HT-29 (cell line): ENCODE results near the gene ZNF592. TPM values are rescaled to one million over a fixed set of nuclear protein-coding genes. Genes with fewer than 3 reads are reported as not detected.

Experiments
- DNase-seq: peaks from one replicate; pipeline ENCODE4 v3.0.0-alpha.2; 2015; ENCODE audit warnings: low spot score
- total RNA-seq: library from RNA; depleted of rRNA; stranded (reverse); fragments of >200 nt; shearing (Covaris generic); gene quantifications from 2 replicates; pipeline ENCODE4 v1.2.3, GENCODE V29; 2014

Gene ZNF592
- total RNA-seq, 1 experiment from 2014 or later = 27.5 TPM

DNA sequence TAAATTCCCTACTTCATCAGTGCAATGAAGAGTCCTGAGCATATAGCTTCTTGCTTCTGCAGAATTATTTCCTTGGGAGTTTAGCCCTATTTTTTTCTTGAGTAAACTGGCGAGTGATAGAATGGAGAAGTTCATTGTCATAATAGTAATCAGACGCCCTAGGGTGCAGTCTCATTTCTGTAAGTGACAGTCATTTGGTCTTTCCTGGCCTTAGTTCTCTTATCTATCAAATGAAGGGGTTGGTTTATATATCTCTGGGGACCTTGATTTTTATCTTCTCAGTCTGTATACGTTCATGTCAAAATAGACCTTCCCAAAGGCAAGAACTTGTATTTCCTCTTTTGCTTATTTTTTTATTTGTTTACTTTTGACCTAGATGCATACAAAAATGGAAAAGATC is 58.8 kb downstream of the ZNF592 start:
- DNase-seq = no peak

DNA sequence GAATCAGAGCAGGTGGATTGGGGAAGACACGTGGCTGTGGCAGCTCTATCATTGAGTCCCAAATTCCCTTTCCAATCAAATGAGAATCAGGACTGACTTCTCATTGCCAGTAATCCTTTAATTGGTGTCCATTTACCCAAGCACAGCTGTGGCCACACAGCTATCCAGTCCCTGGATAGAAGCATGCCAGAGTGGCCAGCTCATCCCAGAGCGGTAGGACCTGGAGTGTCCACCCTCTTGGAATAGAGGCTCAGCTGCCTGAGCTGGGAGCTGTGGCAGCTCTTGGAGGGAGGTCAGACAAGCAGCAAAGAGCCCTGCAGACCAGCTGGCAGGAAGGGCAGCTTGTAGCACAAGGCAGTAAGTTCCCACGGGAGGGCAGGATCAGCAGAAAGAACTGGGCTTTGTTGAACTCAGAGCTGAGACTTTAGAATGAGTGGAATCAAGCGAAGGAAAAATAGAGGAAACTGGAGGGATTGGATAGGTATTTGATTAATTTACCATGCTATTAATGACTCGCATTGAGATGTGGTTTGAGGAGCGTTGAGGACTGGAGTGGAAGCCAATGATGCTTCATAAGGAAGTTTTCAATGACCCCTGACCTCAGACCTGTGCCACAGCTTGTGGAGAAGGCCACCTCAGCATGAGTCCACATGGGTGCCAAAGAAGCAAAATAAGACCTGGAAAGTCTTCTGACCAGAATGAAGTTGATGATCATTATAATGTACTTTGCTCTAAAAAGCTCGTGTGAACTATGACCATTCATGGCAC is 61.9 kb downstream of the ZNF592 start:
- DNase-seq = no peak

DNA sequence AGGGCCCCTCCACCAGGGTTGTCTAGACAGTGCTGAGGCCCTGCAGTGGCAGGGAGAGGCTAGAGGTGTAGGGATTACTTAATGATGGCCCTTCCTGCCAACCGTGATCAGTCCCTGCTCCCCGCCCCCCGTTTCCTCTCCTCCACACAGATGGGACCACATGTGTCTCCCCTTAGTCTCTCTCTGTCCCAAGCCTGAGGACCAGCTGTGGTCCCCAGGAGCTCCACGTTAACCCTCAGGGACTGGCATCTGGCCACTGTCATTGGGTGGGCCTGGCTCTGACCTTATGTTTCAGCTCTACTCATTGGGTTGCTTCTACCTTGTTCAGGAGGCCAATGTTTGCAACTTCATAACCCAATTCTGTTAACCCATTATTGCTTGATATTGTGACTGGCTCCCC is 62.8 kb downstream of the ZNF592 start:
- no peak for DNase-seq

DNA sequence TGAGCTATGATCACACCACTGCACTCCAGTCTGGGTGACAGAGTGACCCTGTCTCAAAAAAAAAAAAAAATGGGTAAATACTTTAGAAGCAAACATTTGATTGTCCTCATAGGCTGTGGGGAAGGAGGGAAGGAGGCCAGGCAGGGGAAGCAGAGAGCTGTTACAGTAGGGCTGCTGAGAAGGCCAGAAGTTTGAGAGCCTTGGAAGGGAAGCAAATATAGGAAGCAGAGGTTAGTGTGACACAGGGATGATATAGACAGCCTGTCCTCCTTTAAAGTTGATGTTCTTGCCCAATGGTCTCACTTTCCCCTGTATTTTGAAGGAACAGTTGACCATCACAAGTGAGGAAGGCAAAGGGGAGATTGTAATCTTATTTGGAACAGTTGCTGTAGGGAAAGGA is 63.4 kb downstream of the ZNF592 start:
- no peak for DNase-seq

DNA sequence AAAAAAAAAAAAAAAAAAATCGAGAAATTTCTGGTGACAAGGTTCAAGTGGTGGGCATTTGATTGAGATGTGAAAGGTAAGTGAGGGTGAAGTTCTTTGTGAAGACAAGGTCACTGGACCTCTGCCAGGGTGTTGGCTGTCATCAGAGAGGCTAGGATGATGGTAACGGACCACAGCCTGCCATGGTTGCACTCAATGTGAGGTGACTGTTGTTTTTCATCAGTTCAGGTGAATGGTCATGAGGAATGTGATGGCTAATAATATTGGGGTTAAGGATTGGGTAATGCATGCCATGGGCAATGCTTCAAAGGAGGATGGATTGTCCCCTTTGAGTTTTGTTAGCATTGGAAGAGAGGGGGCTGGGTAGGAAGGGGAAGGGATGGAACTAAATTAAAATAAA is 64.5 kb downstream of the ZNF592 start:
- no peak for DNase-seq

DNA sequence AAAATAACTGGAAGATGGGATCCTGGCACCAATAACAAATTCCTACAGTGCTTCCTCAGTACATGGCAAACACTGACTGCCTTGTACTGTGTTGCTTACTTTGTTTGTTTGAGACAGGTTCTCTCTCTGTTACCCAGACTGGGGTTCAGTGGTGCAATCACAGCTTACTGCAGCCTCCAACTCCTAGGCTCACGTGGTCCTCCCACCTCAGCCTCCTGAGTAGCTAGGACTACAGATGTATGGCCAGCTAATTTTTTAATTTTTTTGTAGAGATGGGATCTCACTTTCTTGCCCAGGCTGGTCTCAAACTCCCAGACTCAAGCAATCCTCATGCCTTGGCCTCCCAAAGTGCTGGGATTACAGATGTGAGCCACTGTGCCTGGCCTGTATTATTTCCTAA is 65.0 kb downstream of the ZNF592 start:
- DNase-seq = no peak

DNA sequence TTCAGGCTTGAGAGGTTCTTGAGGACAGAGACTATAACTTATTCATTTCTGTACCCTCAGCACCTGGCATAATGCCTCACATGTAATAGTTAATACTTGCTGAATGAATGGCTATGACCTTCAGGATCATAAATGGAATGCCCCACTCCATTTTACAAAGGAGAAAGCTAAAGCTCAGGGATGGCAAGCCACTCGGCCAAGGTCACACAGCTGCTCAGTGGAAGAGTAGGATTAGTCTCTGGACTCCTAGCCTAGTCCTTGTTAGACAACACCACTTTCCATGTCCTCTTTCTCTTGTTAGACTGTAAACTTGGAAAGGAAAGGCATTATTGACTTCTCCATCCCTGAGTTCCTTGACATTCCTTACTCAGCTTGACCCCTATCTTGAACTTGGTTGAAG is 65.5 kb downstream of the ZNF592 start:
- DNase-seq = no peak

DNA sequence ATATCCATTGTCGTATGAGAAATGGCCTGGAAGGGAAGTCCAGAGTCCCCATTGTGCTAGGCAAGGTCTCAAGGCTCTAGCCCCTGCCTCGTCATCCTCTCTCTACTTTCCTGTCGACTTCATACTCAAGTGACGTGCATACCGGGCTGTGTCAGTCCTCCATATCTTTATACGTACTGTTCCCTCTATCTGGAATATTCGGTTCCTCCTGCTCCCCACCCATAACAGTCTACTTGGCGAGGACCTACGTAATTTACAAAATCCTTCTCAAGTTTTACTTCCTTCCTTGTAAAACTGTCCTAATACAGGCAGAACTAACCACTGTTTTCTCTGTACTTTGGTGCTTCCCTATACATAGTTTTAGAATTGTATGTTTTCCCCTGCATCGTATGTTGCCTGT is 66.5 kb downstream of the ZNF592 start:
- DNase-seq = no peak

DNA sequence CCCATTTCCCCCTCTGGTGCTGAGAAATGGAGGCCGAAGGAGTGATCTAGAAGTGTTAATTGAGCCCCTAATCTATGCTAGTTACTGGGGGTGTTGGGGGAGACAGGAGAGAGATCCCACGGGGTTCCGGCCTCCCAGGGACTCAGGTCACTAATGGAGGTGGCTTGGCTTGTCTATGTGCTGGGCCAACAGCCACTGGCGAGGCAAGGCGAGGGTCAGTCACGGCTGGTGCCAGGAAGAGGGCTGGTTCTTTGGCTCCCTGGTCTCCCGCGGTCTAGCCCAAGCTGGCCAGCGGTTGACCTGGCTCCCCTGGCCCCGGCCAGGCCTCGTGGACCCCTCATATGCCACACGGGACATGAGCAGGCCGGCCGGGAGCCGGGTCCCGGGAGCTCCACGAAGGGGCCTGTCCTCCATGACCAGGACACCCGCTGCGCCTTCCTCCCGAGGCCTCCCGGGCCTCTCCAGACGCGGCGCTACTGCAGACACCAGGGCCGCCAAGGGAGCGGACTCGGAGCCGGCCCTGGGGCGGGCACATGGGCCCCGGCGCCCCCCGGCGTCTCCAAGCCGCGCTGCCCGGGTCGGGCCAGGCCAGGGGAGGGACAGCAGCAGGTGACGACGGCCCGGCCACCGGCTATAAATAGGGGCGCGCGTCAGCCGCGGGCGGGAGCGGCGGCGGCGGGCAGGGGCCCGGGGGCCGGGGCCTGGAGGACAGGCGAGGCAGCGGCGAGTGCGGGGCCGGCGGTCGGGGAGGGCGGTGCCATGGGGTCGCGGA is 68.5 kb downstream of the ZNF592 start, which contains the start of gene ALPK3:
ALPK3 (plus strand) TSS at position 663 of the 772 bp plus-strand sequence; CDS start at position 760, 97 bp downstream.
- DNase-seq = peak; percentile 84

DNA sequence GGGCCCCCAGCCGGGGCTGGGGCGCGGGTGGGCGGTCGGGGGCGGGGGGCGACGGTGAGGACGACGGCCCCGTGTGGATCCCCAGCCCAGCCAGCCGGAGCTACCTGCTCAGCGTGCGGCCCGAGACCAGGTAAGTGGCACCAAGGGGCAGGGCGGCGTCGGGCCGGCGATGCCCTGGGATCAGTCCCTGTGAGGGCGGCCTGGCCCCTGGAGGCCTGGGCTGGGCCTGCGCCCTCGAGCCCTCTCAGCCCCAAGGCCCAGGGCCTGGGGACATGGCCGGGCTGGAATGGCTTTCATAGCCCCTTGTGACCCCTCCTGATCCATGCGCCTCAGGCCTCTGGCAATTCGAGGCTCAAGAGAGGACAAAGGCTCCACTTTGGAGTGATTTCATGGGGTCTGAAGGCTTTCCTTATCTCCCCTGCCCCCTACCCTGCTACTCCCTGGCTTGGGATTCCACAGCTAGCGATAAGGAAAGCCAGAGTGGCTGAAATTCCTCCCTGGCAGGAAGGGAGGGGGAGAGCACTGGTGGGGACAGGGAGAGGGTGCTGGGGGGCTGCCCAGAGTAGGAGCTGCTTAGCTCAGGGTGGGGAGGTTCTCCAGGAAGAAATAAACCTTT is 69.2 kb downstream of the ZNF592 start:
- DNase-seq = peak; percentile 72

DNA sequence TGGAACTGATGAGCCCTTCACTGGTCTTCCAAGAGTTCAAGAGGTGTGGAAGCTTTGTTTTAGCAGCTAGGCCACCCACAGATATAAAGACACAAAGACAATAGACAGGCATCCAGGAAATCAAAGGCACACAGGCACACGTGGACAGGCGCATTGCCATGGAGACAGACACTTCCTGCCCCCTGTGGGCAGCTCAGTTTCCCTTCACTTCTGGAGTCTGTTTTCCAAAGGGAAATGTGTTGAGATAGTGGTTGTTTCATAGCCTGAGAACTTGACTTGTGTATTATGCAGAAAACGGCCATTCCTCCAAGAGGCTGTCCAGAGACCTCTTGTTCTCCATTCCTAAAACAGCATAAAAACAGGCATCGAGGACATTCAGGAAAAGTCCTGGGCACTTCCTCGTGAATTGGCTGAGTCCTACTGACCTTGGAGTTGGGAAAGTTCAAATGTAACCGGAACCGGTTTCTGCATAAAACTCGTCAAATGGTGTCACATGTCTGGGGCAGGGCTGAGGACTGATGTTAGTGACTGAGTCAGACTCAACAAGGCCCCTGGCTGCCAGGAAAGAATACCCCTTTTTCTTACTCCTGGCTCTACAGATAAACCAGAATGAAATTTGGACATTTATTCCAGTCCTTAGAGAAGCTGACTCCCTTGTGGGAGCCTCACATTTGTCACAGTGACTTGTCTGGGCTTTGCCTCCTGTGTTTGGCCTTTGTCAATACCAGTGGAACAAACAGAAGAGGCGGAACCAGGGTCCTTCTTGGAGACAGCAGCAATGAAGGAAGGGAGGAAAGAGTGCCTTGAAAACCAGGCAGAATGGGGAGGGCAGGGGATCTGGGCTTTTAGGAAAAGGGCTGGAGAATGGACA is 70.1 kb downstream of the ZNF592 start:
- peak; percentile 85 for DNase-seq

DNA sequence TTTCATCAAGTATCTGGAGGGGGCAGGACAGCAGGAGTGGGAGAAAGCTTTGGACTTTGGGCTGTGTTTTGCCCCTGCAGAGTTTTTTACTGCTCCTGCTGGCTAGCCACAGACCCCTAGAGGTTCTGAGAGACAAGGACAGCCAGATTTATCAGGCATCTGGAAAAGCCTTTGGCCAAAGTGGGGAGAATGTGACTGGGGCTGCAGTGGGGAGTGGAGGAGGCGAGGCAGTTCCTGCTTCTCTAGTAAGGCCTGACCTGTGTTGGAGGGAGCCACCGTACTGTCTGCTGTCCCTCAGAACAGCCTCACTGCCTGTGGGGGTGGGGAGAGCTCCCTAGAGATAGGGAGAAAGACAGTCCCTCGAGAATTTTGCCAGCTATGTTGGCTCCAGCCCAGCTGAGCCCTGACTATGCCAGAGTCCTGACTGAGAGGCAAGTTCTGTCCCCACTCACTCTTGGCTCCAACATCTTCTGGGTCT is 70.9 kb downstream of the ZNF592 start:
- peak; percentile 32 for DNase-seq

DNA sequence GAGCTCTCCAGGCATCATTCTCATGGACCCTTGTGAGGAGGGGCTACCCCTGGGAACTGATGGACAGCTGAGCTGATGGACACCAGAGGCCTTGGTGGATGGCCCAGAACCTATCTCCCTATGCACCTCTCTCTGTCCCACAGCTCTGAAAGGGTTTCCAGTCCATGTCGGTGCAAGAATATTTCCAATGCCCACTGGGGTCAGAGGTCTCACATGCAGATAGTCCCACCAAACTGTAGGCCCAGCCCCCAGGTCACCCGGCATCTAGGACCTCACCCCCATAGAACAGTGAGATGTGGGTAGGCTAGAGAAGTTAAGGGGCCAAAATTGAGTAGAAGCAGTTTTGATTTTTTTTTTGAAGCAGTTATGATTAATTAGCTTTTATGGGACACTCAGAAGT is 71.4 kb downstream of the ZNF592 start:
- no peak for DNase-seq

DNA sequence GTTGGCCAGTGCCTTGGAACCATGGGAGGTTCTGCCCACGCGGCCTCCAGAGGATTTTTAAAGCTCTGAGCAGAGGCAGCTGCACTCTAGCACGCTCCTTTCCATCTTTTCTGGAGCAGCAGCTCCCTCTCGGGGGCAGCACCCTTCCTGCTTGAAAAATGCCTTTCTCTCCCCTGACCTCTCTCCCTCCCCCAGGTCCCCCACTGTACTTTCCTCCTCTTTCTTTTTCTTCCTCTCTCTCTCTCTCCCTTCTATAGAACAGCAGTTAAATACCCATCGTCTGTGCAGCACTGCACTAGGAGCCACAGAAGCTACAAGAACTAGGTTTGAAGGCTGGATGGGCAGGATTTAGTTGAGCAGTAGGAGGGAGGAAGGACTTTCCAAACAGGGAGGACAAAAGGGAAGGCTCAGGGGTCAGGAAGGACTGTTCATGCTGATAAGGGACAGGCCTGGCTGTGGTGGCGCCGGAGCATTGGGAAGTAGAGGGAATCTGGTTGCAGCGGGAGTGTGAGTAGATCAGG is 73.2 kb downstream of the ZNF592 start:
- DNase-seq = no peak

DNA sequence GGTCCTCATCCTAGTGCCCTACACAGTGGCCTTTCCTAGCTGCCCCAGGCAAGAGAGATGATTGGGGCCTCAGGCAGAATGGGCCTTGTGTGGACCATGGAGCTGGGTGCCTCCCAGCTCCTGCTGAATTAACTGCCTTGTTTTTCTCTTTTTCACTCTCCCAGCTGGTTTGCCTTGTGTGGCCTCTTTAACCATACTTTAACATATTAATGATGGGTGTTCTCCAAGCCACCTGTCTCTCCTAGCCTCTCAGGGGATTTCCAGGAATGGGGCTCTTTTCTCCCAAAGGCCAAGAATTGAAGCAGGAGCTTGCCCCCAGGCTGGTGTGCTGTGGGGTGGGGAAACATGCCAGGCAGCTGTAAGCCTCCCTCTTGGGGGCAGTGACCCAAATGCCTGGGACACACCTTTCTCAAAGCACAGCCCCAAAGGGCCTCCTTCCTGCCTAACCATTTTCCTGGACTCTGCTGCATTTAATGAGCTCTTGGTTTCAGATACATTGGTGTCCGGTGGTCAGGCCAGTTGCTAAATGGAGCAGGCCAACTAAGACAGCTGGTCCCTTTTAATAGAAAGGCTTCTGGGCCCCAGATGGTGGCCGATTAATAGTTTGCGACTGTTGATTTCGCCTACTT is 74.4 kb downstream of the ZNF592 start:
- DNase-seq = no peak

DNA sequence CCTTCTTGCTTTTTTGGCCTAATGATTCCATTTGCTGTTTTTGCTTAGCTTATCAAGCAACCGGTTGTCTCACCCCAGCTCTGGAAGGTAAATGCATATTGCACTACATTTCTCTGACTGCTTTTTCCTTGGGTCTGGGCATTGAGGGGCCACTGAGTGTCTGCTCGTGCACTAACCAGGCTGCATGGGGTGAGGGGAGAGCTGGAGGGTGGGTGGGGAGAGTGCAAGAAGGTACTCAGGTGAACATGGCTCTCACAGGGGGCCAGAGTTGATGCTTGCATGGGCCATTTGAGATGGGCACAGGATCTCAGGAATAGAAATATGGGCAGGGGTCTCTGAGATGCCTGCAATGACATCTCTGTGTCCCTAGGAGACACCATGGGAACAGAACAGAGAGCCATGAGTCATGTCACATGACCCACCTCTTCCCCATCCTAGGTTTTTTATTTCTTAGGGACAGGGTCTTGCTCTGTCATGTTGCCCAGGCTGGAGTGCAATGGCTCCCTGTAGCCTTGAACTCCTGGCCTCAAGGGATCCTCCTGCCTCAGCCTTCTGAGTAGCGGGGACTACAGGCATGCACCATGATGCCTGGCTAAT is 75.0 kb downstream of the ZNF592 start:
- DNase-seq = no peak

DNA sequence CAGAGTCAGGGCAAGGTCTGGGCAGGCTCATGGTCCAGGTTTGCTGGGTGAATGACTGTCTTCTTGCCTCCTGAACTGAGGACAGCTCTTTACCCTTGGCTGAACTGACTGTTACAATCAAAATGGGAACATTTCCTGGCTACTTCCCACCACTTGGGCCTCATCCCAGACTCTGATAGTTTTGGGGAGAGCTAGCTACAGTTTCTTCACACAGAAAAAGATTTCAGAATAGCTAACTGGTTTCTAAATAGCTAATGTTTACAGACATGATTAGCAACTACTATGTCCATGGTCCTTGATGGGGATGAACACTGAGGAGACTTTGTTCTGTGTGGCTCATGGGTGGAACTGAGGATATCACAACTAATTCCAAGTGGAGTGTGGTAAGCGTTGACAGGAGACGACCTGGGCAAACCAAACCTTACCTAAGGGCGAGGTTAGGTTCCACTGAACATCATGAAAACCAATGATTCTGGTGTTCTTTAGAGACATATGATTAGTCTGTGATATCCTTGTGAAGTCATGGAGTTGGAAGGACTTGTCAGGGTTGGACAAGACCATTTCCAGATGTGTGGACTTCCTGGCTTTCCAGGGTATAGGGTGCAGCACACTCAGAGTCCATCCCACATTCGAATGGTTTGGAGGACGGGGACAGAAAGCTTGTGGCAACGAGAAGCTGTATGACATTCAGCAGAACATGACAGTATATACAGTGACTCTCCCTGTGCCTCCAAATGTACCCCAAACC is 76.0 kb downstream of the ZNF592 start:
- DNase-seq = no peak

DNA sequence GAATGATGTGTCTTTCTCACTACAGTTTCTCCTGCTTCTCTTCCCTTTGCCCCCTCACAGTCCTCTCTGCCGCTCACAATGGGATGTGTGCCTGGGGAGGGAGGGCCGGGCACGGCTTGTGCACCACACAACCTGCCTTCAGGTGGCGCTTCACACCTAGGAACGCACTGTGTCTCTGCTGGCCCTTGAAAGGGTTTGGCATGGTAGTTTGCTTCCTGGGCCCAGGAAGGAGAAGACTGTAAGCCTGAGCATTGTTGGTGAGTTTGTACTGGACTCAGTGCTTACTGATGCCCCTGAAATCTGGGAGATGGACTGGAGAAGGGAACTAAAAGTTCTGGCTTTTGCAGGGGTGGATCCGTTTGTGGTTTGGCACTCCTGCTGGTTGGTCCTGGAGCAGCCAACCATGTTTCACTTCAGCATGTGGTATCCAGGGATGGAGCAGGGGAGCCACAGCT is 78.0 kb downstream of the ZNF592 start:
- peak; percentile 80 for DNase-seq

DNA sequence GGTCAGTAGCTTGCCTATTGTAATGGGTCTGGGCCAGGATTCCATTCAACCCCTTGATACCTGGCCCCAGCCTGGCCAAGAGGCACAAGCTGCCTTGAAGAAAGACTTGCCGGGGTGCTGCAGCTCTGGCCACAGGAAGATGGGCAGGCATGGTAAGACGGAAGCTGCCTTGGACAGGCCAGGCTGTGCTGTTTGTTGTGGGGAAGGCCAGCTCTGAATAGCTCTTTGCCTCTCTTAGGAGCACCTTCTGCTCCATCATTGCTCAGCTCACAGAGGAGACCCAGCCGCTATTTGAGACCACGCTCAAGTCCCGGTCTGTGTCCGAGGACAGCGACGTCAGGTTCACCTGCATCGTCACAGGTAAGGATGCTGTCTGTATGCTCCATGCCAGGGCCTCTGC is 78.9 kb downstream of the ZNF592 start:
- no peak for DNase-seq
